Stimulated activated naive CD4-positive, alpha-beta T cell treated with Interleukin-2 at 50 U/mL for 16 hours (primary cell): ENCODE data around the gene RNF125.
"Not testable (repeated sequence)": the region's sequence is repeated elsewhere in the genome, so short reads cannot be mapped to it uniquely, and the experiment has no call there.

Experiments
- DNase-seq: peaks from one replicate; lab custom pipeline; 2025; lab: John Stamatoyannopoulos, UW

Gene RNF125

DNA sequence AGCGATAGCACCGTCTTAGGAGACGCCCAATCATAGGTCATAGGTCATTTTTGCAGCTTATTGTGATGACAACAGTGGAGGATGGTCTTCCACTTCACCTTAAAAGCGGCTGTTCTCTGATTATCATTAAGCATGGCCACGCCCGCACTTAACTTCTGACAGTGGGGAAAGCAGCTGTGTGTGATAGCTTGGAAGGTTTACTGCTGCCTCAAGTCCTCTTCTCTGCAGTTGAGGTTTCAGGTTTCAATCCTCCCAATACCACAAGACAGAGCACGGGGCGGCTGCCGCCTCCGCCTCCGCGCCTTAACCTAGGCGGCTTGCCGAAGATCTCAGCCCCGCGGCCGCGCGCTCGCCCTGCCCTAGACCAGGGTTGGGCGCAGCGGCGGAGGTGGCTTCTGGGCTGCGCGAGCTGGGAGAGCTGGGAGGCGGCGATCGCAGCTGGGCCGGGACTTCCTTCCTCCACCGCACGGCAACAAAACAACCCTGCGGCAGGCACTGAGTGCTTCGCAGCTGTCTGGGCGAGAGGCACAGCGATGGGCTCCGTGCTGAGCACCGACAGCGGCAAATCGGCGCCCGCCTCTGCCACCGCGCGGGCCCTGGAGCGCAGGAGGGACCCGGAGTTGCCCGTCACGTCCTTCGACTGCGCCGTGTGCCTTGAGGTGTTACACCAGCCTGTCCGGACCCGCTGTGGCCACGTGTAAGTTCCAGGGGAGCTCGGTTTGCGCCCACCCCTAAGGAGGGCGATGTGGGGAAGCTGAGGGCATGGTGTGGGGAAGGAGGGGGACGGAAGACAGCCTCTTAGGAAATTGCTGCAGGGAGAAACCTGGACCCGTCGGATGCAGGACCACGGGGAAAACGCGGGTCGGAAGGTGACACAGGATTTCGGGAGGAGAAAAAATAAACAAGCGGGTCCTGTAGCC lies at the start of gene RNF125:
TSS of gene RNF125 (plus strand) at position 495 of the 920 bp plus-strand sequence. CDS start at position 534, 39 bp downstream.
- peak; percentile 85 for DNase-seq

GRCh38 chr18:31970617-31971016 lies 48.0 kb upstream of the RNF125 start:
- DNase-seq, result no peak

DNA sequence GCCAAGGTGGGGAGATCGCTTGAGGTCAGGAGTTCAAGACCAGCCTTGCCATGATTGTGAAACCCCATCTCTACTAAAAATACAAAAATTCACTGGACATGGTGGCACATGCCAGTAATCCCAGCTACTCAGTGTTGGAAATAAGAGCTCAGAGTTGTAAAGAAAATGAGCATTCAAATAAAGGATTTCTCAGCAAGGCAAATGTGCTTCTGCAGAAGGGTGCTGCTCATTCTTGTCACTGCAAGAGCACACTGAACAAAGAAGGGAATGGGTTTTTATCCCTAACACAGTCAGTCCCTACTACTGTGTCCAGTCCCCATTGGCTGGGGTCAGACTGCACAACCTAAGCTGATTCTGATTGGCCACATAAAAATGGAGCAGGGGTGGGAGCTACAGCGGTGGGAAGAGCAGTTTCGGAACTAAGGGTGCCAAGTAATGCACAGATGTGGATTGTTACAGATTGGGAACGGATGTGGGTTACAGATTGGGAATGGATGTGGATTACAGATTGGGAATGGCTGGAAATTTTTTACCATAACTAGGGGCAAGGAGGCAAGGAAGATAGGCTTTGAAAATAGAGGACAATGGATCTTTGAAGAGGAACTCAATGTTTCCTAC lies 44.6 kb upstream of the RNF125 start:
- no peak for DNase-seq

DNA sequence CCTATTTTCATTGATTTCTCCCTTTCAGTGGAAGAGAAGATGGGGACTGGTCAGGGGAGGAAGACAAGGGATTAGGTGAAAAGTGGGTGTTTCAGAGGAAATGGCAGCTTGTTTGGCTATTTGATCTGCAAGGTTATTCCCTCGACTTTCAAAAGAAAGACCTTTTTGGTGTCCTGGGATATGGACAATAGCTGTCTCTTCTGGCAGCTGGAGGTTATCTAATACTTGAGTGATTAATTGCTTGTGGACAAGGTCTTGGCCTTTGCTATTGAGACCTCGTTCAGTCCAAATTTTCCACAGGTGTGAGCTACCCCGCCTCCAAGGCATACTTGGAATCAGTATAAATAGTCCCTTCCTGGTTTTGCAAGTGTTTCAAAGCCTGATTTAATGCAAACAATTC lies 42.4 kb upstream of the RNF125 start:
- DNase-seq, result no peak

- peak; percentile 14 for DNase-seq
Measured at GRCh38 chr18:31977270-31977872, 41.3 kb upstream of the RNF125 start.

- no peak for DNase-seq
Measured at GRCh38 chr18:31978616-31979015, 40.0 kb upstream of the RNF125 start.

GRCh38 chr18:31979714-31980113 lies 38.9 kb upstream of the RNF125 start:
- no peak for DNase-seq

DNA sequence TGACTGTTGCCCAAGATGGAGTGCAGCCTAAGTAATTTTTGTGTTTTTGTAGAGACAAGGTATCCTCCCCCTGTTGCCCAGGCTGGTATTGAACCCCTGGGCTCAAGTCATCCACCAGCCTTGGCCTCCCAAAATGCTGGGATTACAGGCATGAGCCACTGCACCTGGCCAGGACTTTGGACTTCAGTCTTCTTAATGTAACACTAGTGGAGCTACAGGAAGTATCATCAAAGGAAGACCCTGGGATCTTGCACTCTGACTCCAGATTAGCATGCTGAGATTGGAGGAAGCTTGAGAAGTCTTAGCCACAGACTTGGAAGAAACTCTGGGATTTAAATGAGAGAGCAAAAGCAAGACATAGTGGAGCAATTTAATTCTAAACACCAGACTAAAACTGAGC lies 37.8 kb upstream of the RNF125 start:
- no peak for DNase-seq

- no peak for DNase-seq
Measured at GRCh38 chr18:31983020-31983419, 35.6 kb upstream of the RNF125 start.

DNA sequence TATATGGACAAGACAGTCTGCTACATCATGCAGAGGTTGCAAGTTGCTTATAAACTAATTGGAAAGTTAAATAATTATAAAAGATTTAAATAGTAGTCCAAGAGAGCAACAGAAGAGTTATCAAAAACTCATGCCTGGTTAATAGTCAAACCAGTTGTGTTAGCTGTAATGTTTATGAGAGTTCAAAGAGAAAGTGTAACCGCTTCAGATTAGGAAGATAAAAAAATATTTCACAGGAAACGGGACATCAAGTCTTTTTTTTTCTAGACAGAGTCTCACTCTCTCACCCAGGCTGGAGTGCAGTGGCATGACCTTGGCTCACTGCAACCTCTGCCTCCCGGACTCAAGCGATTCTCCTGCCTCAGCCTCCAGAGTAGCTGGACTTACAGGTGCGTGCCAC lies 34.6 kb upstream of the RNF125 start:
- no peak for DNase-seq

DNA sequence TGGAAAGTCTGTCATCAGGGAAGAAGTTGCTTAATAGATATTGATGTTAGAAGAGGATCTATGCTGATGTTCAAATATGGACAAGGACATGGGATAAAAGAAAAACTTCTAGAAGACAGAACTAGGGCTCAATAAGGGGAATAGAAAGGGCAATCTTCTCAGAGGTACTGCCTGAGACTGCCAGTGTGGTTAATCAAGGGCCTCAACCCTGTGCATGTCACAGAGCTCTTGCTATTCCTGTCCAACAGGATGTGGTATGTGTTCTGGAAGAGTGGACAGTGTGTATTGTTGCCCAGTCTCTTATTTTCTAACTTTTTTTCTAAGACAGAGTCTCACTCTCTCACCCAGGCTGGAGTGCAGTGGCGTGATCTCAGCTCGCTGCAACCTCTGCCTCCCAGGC lies 27.8 kb upstream of the RNF125 start:
- DNase-seq, result no peak

- no peak for DNase-seq
Measured at GRCh38 chr18:31996007-31996406, 22.6 kb upstream of the RNF125 start.

GRCh38 chr18:31998880-31999412 lies 19.7 kb upstream of the RNF125 start:
- DNase-seq, result no peak

GRCh38 chr18:32001141-32001540 lies 17.5 kb upstream of the RNF125 start:
- DNase-seq, result not testable (repeated sequence)

DNA sequence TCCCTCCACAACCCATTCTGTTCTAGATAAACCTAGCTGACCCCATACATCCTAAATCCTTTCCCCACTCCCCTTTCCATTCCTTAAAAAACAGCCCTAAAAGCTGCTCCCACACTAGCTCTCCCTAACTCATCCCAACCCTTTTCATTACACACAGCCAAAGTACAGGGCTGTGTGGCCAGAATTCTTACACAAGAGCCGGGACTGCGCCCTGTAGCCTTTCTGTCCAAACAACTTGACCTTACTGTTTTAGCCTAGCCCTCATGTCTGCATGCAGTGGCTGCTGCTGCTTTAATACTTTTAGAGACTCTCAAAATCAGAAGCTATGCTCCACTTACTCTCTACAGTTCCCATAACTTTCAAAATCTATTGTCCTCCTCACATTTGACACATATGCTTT lies 14.8 kb upstream of the RNF125 start:
- DNase-seq, result not testable (repeated sequence)

GRCh38 chr18:32010124-32010721 lies 8.4 kb upstream of the RNF125 start:
- no peak for DNase-seq

DNA sequence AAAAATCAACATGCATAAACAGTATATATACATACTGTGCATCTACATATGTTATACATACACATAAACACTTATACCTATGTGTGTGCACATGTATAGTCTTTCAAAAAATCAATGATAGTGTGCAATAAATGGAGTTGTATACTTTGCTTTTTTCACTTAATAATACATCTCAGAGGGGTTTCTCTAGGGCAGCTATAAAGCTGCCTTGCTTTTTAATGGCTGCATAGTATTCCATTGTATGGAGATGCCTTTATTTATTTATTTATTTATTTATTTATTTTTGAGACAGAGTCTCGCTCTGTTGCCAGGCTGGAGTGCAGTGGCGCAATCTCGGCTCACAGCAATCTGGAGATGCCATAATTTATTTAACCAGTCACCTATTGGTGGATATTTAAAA lies 7.4 kb upstream of the RNF125 start:
- no peak for DNase-seq

DNA sequence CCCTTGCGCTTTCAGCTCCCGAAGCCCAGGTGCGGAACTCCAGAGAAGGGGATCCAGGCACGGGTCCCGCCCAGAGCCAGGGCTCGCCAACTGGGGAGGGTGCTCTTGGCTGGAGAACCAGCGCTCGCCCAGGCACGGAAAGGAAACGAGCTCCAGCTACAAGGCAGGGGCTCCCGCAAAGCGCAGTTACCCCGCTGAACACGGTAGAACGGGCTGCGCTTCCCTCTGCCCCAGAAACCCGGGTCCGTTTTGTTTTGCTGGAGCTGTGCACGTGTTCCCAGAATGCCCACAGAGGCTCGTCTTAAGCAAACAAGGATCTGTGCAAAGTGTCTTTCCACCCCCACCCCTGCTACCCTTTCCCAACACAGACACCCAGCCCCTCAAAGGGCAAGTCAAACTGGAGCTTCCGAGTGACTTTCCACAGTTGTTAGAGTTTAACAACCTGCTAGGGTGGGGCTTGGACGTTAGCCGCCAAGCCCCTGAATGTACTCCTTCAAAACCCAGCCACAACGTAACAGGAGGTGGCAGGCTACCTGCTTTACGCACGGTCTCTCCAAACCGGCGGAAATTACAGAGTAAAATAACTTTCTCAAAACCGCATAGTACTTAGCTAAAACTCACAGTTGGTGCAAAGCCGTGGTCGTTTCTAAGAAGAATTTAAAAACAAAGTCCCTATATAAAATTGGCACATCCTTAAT lies 775 bp downstream of the RNF125 start:
- peak; percentile 45 for DNase-seq

GRCh38 chr18:32019949-32020625 lies 1.5 kb downstream of the RNF125 start:
- peak; percentile 58 for DNase-seq

GRCh38 chr18:32021756-32022564 lies 3.3 kb downstream of the RNF125 start:
- DNase-seq, result no peak
